Kidney glomerular epithelial cell (primary cell): ENCODE measurements around the gene FAM240B.

Experiments used
- DNase-seq: peaks from one replicate; lab custom pipeline; 2025; lab: John Stamatoyannopoulos, UW

The FAM240B gene

DNA sequence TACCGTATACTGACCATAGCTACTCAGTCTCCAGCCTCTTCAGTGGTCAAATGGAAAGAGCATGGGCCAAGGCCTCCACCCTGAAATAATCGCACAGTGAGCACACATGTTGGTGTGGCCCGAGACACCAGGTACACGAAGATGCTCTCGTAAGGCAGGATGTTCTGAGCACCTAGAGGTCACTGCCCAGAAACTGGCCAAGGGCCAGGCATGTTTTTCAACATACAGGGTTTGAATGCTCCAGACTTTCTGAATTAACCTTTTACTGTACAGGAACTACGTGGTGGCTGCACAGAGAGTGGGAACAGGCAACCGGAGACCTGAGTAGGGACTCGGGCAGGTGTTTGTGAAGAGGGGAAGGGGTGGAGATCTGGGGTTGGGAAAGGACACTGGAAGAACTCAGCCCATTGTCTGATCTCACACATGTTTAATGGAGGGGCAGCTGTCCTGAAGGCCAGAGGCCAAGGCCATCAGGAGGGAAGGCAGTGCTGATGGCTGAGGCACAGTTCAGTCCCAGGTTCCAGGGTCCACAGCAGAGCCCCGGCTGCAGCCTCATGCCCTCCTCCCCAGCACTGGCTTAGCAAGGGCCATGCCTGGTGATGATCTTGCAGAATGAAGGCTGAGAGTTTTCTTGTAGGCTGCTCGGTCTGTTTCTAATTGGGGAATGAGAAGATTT is 51.0 kb downstream of the FAM240B start:
- no peak for DNase-seq

- no peak for DNase-seq
Measured at GRCh38 chr9:38662763-38663593, 57.0 kb downstream of the FAM240B start.

- no peak for DNase-seq
Measured at GRCh38 chr9:38659538-38659937, 60.4 kb downstream of the FAM240B start.

DNA sequence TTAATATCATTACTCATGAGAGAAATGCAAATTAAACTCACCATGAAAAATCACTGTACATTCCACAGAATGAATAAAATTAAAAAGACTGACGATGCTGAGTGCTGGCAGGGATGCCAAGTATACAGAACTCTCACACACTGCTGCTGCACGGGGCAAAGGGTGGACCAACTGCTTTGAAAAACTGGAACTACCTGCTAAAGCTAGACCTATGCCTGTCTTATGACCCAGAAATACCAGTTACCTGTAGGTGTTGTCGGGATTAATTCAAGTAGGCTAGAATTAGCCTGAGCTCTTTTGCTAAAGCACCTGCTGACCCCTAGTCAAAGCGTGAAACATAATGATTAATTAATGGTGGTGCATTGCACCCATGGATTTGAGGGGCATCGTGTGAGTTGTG is 63.0 kb downstream of the FAM240B start:
- DNase-seq = no peak

GRCh38 chr9:38652486-38652885 is 67.4 kb downstream of the FAM240B start:
- DNase-seq = no peak

DNA sequence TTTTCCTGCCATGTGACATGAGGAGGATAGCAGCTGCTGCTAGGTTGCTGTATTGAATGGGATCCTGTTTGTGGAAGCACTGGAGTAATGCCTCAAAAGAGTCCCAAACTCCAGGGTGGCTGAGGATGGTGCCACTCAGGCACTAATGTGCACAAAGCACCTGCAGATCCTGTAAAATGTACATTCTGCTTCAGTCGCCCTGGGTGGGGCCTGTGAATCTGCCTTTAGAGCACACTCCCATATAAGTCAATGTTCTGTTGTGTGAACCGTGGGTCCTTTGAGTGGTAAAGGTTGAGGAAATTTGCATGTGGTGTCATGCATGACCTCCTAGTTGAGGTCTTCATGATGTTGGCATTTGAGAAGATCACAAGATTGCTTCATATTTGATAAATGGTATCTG is 67.9 kb downstream of the FAM240B start:
- no peak for DNase-seq

GRCh38 chr9:38651400-38652042 is 68.4 kb downstream of the FAM240B start:
- DNase-seq = no peak

DNA sequence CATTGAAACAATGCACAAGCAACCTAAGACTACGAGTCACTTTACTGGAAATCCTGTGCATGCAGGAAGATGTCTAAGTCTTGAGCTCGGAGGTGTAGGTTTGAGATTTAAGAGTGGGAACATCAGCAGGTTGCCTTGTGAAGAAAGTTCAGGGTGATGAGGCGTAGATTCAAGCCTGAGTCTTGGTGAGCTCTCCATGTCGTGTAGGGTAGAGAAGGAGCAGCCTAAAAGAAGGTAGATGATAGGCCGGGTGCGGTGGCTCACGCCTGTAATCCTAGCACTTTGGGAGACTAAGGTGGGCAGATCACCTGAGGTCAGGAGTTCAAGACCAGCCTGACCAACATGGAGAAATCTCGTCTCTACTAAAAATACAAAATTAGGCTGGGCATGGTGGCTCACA is 69.4 kb downstream of the FAM240B start:
- DNase-seq = no peak

DNA sequence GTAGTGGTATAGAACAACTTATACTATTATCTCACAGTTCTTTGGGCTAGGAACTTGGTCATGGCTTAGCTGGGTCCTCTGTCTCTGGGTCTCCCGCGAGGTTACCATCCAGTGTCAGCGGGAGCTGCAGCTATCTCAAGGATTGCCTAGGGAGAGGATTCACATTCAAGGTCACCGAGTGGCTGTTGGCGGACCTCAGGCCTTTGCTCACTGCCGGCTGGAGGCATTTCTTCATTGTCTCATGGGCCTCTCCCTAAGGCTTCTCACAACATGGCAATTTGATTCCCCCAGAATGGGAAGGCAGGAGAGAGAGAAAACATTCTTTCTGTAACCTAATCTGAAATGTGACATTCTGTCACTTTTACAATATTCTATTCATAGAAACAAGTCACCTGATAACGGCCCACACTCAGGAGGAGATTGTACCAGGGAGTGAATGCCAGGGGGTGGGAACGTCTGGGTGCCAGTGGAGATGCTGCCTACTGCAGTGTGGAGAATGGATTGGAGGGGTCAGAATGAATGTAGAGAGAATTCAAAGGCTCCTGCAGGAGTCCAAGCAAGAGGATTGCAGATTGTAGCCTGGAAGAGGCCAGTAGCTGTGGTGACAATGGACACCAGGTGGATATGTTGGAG is 70.1 kb downstream of the FAM240B start:
- no peak for DNase-seq

- DNase-seq = no peak
Measured at GRCh38 chr9:38644601-38645000, 75.3 kb downstream of the FAM240B start.
